ENCODE data around the gene GRID2. TPM values are rescaled to one million over a fixed set of nuclear protein-coding genes. Genes with fewer than 3 reads are reported as not detected.

Gene GRID2
- total and polyA plus RNA-seq, 4 donors: under 0.01 to 0.02 TPM; not detected in 2

GRCh38 chr4:93437991-93438390 lies 1134.2 kb downstream of the GRID2 start:
- 69% methylated on average over 3 of the region's 3 CpGs for WGBS
- TF ChIP-seq JUND (IDR thresholded peaks at IDR 0.05) (no peak), YY1 (IDR thresholded peaks at IDR 0.05) (no peak), EGR1 (IDR thresholded peaks at IDR 0.05; ENCODE audit: low read depth in 2 of 2) (no peak), ZBTB33 (IDR thresholded peaks at IDR 0.05) (no peak), TAF1 (conservative IDR thresholded peaks at IDR 0.05) (no peak), HNF4G (IDR thresholded peaks at IDR 0.05) (no peak), RAD21 (IDR thresholded peaks at IDR 0.05) (no peak), NR2F2 (IDR thresholded peaks at IDR 0.05) (no peak), FOXA2 (IDR thresholded peaks at IDR 0.05) (no peak), SP1 (IDR thresholded peaks at IDR 0.05) (no peak), CTCF (IDR thresholded peaks at IDR 0.05; ENCODE audit: low read depth, low read length, missing input control) (no peak), FOXA1 (IDR thresholded peaks at IDR 0.05) (no peak), REST (IDR thresholded peaks at IDR 0.05) (no peak), GABPA (IDR thresholded peaks at IDR 0.05 in 1 of 2, conservative IDR thresholded peaks at IDR 0.05 in 1 of 2) (no peak), RXRA (IDR thresholded peaks at IDR 0.05) (no peak), HNF4A (conservative IDR thresholded peaks at IDR 0.05) (no peak)
- TF ChIP-seq, protein P1, sequence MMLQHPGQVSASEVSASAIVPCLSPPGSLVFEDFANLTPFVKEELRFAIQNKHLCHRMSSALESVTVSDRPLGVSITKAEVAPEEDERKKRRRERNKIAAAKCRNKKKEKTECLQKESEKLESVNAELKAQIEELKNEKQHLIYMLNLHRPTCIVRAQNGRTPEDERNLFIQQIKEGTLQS (IDR thresholded peaks at IDR 0.05): no peak
- TF ChIP-seq, protein P2, sequence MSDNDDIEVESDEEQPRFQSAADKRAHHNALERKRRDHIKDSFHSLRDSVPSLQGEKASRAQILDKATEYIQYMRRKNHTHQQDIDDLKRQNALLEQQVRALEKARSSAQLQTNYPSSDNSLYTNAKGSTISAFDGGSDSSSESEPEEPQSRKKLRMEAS (IDR thresholded peaks at IDR 0.05): no peak
- Histone ChIP-seq H3K9ac (ENCODE audit: low read depth in 1 of 2, low read length in 2 of 2) (no peak overlapping the region), H3K9me3 (ENCODE audit: control insufficient read depth in 4 of 4, low read length in 3 of 4) (no peaks in the 10 kb centered on the region), H3K36me3 (ENCODE audit: control insufficient read depth in 4 of 4, insufficient read depth in 3 of 4, low read depth in 1 of 4, low read length in 3 of 4) (no peaks in the 10 kb centered on the region), H3K4me3 (ENCODE audit: low read depth in 1 of 3, low read length in 3 of 3) (no peak overlapping the region), H3K4me1 (ENCODE audit: control insufficient read depth in 4 of 4, insufficient read depth in 4 of 4, low read length in 3 of 4) (no peaks in the 10 kb centered on the region), H3K27ac (ENCODE audit: low read depth in 1 of 2, low read length in 2 of 2) (no peak overlapping the region), H3K27me3 (ENCODE audit: control insufficient read depth in 4 of 4, insufficient read depth in 4 of 4, low read length in 3 of 4) (peaks cover 0 to 2% (median 0%) of the 10 kb centered on the region in 4 donors)
- DNase-seq (ENCODE audit: low spot score): no peak

All from liver (tissue), 9 donors.